ENCODE measurements around the gene ZNF483. TPM values are rescaled to one million over a fixed set of nuclear protein-coding genes. Genes with fewer than 3 reads are reported as not detected.

The ZNF483 gene
- total and polyA plus RNA-seq, 9 of the 15 experiments (the other 6 are each of a cell fraction or from before 2014, with no cell fraction given) = 0.04 to 1.0 (median 0.38) TPM

DNA sequence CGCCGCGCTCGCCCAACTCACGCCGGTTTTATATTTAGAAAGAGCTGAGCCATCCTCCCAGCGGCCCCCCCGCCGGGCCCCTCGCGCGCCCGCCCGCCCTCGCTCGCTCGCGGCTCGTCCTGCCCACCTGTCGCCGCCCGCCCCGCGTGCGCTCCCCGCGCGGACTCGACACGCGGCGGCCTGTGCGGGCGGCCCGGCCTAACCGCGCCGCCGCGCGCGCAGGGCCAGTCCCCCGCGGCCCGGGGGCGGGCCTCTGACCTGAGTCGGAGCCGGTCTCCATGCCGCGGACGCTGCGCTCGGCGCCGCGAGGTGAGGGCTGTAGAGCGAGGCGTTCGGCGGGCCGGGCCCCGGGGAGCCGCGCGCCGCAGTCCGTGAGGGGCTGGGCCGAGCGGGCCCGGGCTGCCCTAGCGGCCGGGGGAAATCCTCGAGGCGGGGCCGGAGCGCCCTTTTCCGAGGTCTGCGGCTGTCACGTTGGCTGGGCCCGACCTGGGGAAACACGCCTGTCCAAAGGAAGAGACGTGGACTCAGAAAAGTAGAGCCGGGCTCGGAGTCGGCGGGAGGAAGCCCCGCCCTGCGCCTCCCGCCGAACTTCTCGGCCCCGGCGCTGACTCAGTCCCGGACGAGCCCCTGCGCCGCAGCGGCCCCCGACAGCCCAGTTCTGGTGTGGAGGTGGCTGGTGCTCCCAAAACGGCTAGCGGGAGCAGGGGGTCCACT is 41.0 kb upstream of the ZNF483 start, which contains the start of gene ECPAS (continued):
- 0 out of 2 replicates have a peak, but pooled peaks have one; percentile 32 for TF ChIP-seq ZBTB33 (CRISPR knock-in tag; IDR thresholded peaks at IDR 0.05)
- no peak for TF ChIP-seq MAFG (tag; conservative IDR thresholded peaks at IDR 0.05)
- TF ChIP-seq MCM7 (IDR thresholded peaks at IDR 0.05) = no peak
- TF ChIP-seq ARNT (IDR thresholded peaks at IDR 0.05) = no peak
- TF ChIP-seq MTA3 (IDR thresholded peaks at IDR 0.05; ENCODE audit: borderline replicate concordance) = peak; percentile 74
- TF ChIP-seq U2AF1 (optimal IDR thresholded peaks at IDR 0.05; ENCODE audit: low read depth, low read length) = no peak
- no peak for TF ChIP-seq MTA1 (IDR thresholded peaks at IDR 0.05; ENCODE audit: borderline replicate concordance)
- no peak for TF ChIP-seq BCLAF1 (IDR thresholded peaks at IDR 0.05; ENCODE audit: borderline replicate concordance in 1 of 2, control insufficient read depth in 1 of 2, low read depth in 2 of 2, low read length in 1 of 2)
- TF ChIP-seq ZHX1 (conservative IDR thresholded peaks at IDR 0.05; ENCODE audit: low read length) = no peak
- TF ChIP-seq ZNF436 (CRISPR knock-in tag; IDR thresholded peaks at IDR 0.05) = no peak
- no peak for TF ChIP-seq ZNF398 (CRISPR knock-in tag; IDR thresholded peaks at IDR 0.05)
- TF ChIP-seq ZBTB49 (CRISPR knock-in tag; IDR thresholded peaks at IDR 0.05; ENCODE audit: borderline replicate concordance) = no peak
- TF ChIP-seq PHF21A (IDR thresholded peaks at IDR 0.05; ENCODE audit: borderline replicate concordance, low read depth) = peak; percentile 74; the same call in 1 of the 2 replicates

Measured in K562 (cell line).